Naive B cell (primary cell): ENCODE data around the gene CD244. TPM values are rescaled to one million over a fixed set of nuclear protein-coding genes. Genes with fewer than 3 reads are reported as not detected.

Experiments used
- polyA plus RNA-seq, 6 donors: library from polyadenylated mRNA; unstranded; fragments of 300-500 nt; fragmentation: Illumina TruSeq; gene quantifications; one replicate each; pipeline ENCODE4 v1.2.3, GENCODE V29; 2021; ENCODE audit warnings: low read depth in 6 of 6

Gene CD244
- polyA plus RNA-seq, 6 donors from 2014 or later = 0.32 to 0.97 (median 0.71) TPM; not detected in 1

Other genes with a start within 250 kb of the CD244 start
- gene SLAMF1, start 215.8 kb downstream of the CD244 start, polyA plus RNA-seq = 10 to 100 TPM; 18.9 to 36.6 (median 23.0) TPM
- gene CD48, start 151.1 kb downstream of the CD244 start, polyA plus RNA-seq = 100 to 1,000 TPM; 129 to 163 (median 153) TPM
- 1 to 10 TPM in 5 of 6 donors, not detected in 1; 1.2 to 5.3 (median 3.0) TPM for gene SLAMF7, start 123.6 kb downstream of the CD244 start, polyA plus RNA-seq
- gene LY9, start 66.7 kb downstream of the CD244 start, polyA plus RNA-seq = 100 to 1,000 TPM; 143 to 230 (median 167) TPM
- gene ITLN1, start 22.3 kb upstream of the CD244 start, polyA plus RNA-seq = not detected
- gene ITLN2, start 91.9 kb upstream of the CD244 start, polyA plus RNA-seq = not detected
- 1 to 10 TPM; 5.2 to 9.2 (median 6.7) TPM for gene F11R, start 158.3 kb upstream of the CD244 start, polyA plus RNA-seq
- 100 to 1,000 TPM; 477 to 790 (median 657) TPM for gene TSTD1, start 176.1 kb upstream of the CD244 start, polyA plus RNA-seq
- 10 to 100 TPM in 3 of 6 donors, 1 to 10 TPM in 3; 4.4 to 23.9 (median 9.7) TPM for gene USF1, start 183.1 kb upstream of the CD244 start, polyA plus RNA-seq
- gene ARHGAP30, start 207.0 kb upstream of the CD244 start, polyA plus RNA-seq = 100 to 1,000 TPM in 1 of 6 donors, 10 to 100 TPM in 5; 42.4 to 154 (median 82.6) TPM
- gene NECTIN4, start 226.7 kb upstream of the CD244 start, polyA plus RNA-seq = not detected
- gene KLHDC9, start 235.5 kb upstream of the CD244 start, polyA plus RNA-seq = 1 to 10 TPM in 5 of 6 donors, not detected in 1; 1.3 to 4.4 (median 2.3) TPM